ENCODE measurements around the gene FAM174C.

Gene FAM174C

GRCh38 chr19:1275260-1275975 is at the start of gene FAM174C:
TSS of gene FAM174C (plus strand) at chr19:1275530. CDS start at chr19:1275550, 20 bp downstream.
- peak; percentile 97 for DNase-seq

- no peak for DNase-seq
Observed at GRCh38 chr19:1226227-1226518, 49.2 kb upstream of the FAM174C start.

DNA sequence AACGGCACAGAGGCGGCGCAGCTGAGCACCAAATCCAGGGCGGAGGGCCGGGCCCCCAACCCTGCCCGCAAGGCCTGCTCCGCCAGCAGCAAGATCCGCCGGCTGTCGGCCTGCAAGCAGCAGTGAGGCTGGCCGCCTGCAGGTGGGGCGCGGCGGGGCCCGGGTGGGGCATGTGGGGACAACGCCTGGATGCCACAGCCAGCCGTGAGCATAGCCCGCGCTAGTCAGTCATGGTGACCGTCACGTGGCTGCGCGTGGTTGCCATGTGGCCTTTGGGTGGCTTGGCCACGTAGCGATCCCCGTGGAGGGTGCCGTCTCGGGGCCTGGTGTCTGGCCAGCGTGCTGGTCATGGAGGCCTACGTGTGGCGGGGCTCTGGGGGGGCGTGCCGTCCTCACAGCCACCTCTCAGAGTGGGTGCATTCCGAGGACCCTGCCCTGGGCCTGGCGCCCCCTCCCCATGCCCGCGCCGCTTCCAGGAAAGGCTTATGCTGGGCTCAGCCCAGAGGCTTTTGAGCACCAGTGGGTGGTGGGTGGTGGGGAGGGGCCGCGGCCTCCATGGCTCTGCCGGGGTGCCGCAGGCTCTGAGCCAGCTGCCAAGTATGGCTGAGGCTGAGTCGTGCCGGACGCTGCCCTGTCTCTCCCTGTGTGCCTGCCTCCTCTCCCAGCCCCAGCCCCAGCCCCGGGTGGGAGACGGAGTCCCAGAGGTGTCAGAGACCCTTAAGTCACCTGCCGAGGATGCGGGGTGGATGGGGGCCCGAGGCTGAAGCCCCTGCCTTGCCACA is 48.6 kb upstream of the FAM174C start:
- no peak for DNase-seq

DNA sequence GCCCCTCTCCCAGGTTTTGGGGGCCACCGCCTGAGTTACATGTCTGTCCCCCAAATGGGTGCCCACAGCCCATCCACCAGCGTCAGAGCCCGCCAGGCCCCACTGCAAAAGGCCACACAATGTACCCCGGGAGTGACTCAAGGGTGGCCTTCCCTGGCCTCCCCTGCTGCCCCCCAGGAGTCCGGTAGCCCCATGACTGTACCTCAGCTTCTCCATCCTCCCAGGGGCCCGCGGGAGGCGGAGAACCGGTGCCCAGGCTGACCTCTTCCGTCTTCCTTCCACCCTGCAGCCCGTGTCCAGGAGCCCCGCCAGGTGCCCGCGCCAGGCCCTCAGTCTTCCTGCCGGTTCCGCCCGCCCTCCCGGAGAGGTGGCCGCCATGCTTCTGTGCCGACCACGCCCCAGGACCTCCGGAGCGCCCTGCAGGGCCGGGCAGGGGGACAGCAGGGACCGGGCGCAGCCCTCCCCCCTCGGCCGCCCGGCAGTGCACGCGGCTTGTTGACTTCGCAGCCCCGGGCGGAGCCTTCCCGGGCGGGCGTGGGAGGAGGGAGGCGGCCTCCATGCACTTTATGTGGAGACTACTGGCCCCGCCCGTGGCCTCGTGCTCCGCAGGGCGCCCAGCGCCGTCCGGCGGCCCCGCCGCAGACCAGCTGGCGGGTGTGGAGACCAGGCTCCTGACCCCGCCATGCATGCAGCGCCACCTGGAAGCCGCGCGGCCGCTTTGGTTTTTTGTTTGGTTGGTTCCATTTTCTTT is 47.9 kb upstream of the FAM174C start:
- no peak for DNase-seq

DNA sequence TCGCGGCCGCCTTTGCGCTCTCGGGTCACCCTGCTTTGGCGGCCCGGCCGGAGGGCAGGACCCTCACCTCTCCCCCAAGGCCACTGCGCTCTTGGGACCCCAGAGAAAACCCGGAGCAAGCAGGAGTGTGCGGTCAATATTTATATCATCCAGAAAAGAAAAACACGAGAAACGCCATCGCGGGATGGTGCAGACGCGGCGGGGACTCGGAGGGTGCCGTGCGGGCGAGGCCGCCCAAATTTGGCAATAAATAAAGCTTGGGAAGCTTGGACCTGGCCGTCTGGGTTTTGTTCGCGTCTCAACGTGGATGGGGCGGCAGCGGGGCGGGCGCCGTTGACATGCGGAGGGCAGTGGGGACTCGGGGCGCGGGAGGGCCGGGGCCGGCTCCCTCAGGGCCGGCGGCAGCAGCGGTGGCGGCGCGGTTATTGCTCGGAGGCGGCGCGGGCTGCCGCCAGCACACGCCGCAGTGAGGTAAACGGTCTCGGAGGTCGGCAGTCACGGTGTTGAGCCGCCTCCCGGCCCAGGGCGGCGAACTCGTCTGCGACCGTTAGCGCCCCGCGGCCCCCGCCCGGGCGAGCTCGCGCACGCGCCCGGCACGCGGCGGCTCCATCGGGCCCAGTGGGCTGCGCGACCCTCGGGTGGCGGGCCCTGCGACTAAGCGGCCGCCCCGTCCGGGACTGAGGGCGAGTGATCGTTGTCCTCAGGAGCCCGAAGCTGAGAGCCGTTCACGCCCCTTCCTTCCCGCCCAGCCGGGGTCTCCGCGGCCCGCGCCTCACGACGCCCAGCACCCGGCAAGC is 47.0 kb upstream of the FAM174C start:
- DNase-seq = no peak

GRCh38 chr19:1229056-1229923 is 46.0 kb upstream of the FAM174C start:
- DNase-seq = no peak

DNA sequence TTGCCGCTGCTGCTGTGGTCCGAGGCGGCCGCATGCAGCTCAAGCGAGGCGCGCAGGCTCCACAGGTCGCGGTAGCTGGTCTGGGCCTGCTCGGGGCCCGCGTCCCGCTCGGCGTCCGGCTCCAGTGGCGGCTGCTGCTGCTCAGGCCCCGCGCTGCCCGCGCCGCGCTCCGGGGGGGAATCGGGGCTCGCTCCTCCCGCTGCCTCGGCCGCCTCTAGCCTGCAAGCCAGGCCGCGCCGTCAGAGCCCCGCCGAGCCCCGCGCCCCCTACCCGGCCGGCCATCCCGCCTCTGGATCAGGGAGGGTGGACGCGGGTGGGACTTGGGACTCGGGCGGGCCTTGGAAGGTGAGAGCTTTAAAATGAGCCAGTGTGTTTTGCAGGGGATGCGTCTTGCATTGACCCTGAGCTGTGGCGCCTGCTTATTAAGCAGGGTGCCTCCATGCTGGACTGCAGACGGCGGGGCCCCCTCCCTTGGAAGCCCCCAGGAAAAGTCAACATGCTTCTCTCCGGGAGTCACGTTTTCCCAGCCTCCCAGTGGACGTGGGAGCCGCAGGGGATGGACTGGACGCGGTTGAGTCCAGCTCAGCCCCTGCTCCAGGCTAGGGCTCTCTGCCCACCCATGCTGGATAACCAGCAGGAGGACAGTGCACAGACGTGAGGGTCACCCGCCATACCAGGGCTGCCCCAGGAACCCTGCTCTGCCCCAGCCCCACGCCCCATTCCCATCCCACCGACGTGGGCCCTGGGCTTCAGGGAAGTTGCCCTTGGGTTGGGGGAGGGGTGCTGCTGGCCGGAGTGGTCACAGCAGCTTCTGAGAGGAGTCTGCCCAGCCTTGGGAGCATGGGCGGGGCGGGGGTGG is 45.2 kb upstream of the FAM174C start:
- no peak for DNase-seq

DNA sequence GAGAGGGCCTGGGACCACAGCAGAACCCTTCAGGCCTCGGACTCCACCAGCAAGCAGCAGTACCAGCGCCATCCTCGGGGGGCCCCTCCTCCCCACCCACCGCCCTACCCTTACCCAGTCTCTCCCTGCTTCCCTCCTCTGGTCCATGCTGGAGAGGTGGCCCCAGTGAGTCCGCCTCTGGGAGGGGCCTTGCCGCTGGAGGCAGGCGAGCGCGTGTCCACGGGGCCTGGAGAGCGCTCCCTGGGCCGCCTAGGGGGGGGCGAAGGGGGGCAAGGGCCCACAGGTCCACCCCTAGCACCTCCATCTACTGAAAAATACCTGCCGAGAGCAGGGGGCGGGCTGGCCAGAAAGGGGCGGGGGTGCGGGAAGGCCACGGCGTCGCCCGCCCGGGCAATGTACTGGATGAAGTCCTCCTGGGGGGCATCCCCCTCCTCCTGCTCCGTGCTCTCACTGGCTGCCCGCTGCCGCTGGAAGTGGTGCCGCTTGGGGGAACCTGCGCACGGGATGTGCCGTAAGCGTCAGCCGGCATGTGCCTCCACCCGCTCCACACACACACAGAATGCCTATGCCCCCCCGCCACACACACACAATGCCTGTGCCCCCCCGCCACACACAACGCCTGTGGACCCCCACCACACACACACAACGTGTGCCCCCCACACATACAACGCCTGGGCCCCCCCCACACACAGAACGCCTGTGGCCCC is 44.4 kb upstream of the FAM174C start:
- DNase-seq = no peak

DNA sequence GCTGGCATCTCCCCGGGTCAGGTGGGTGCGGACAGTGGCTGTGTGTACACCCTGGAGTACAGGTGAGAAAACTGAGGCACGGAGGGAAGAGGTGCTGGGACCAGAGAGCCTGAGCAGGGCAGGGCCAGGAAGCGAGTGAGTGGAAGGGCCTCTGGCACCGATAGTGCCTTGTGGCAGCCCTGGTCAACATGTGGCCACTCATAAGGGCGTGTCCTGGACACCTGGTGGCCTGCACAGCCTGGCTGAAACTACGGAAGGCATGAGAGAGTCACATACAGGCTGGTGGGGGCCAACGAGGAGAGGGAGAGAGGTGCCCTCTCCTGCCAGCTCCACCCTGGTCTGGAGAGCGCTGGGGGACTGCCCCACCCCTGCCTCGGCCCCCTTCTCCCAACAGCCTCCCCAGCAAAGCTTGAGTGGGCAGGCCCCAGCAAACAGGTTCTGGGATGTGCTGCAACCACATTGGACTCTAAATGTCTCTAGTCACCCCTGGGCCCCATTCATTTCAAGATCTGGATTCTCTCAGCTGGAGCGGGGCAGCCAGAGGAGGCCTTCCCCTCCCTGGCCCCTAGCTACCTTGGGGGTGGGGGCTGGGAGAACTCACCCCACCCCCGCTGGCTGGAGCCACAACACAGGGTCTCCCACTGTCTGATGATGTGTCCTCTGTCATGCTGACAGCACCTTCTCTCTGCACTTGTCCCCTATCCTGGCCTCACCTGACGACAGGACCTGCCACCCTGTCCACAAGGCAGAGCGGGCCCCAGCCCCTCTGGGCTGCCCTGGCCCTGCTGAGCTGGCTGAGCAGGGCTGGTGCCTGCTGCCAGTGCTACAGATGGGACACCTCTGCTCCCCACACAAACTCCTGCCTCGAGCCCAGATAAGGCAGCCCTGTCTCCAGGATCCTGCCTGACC is 43.3 kb upstream of the FAM174C start:
- no peak for DNase-seq

DNA sequence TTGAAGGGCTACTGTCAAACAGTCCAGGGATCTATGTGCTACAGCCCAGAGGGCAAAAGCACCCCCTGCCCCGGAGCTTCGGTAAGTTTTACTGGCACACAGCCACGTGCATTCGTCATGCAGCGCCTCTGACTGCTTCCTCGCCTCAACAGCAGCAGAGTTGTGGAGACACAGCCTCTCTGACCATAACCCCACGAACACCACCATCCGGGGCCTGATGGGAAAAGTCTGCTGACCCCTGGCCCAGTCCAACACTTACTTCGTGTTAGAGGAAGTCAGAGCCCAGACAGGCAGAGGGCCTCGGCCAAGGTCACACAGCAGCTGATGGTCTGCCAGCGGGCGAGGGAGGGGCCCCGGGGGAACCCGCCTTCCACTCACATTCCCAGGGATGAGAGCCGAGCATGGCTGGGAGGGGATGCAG is 42.7 kb upstream of the FAM174C start:
- no peak for DNase-seq

DNA sequence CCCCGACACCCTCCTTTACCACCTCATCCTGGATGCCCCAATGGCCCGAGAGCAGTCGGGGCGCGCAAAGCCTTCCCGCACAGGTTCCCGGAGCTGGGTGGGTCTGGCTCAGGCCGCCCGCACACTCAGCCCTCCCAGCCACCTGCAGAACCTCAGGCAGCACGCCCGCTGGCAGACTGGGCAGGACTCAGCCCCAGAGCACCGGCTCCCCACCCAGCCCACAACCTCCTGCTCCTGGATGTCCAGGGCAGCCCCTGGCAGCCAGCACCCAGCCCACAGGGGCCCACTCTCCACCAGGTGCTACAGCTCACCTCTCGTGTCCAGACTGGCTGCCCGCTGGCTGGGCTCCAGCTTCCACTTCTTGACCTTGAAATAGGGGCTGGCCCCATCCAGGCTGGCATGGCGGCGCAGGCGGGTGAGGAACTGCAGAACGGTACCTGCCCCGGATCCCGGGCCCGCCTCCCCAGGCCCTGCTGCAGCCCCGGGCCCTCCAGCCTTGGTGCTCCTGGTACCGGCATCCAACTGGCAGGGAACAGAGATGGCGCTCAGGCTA is 42.1 kb upstream of the FAM174C start:
- no peak for DNase-seq

GRCh38 chr19:1234051-1234954 is 41.0 kb upstream of the FAM174C start:
- DNase-seq = no peak

- no peak for DNase-seq
Observed at GRCh38 chr19:1234955-1235380, 40.4 kb upstream of the FAM174C start.

DNA sequence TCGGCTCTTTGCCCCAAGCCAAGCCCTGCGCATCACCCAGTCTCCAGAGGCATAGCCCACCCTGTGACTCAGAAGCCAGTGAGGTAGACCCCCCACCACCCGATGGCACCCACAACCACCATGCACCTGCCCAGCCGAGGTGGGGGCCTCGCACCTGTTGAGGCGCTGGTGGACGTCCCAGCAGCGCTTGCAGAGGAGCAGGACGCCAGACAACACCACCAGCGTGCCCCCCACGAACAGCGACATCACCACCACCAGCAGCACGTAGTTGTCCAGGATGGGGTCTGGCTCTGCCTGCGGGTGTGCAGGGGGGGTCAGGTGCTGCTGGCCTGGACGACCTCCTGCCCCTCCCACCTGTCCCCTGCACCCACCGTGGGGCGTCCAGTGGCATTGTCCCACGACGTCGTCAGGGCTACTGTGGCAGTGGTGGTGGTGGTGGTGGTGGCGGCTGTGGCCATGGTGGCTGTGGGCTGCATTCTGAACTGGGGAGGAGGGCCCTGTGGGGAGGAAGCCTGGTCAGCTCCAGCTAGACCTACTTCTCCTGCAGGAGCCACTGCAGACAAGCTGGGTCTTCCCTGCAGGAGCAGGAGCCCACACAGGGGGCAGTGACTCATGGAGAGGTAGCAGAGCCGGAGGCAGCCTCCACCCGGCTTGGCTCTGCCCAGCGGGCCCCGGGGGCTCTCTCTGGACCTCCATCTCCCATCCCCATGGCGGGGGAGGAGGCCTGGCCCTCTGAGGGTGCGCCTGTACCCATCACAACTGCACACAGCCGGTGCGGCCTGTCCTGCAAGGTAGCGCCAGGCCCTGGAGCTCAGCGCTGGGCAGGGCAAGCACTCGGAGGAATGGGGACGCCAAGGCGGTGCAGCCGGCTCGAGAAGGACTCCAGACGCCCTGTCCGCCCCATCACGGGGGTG is 39.4 kb upstream of the FAM174C start:
- DNase-seq = no peak

GRCh38 chr19:1236576-1236975 is 38.8 kb upstream of the FAM174C start:
- no peak for DNase-seq

DNA sequence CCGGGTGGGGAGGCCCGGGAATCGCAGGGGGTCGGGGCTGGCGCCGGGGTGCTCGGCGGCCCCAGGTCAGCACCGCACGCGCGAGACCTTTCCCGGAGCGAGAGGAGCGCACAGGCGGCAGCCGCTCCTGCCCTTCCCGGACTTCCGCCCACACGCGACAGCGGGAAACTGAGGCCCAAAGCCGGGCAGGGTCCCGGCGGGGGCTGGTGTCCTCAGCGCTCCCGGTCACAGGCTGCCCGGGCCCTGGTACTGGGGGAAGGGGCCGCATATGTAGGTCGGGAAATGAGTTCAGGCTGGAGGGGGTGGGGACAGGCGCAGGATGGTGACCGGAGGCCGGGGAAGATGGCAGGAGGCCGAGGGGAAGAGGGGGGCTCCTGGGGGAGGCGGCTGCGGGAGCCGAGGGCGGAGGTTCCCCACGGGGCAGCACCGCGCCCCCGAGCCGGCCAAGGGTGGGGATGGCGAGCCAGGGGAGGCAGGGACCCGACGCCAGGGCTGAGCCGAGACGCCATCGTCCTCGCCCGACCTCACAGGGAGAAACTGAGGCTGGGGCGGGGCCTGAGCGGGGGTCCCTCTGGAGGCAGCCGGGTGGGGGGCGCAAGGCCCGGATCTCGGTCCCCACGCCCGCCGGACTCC is 38.2 kb upstream of the FAM174C start:
- no peak for DNase-seq

Data from CD4-positive, alpha-beta T cell treated with Interleukin-6 for 4 hours (primary cell).